ENCODE data around the gene KAT8. TPM values are rescaled to one million over a fixed set of nuclear protein-coding genes. Genes with fewer than 3 reads are reported as not detected.
A peak's percentile ranks its signal among the peaks of the same experiment; 100 is the strongest.
"Not testable (repeated sequence)": the region's sequence is repeated elsewhere in the genome, so short reads cannot be mapped to it uniquely, and the experiment has no call there.

KAT8 gene
- total and polyA plus RNA-seq, 9 donors: 45.9 to 65.2 (median 53.2) TPM

GRCh38 chr16:31170048-31170447, 52.6 kb downstream of the KAT8 start:
- not testable (repeated sequence) for H3K27me3 ChIP-seq (ENCODE audit: control insufficient read depth, insufficient read depth, low read length); H3K27ac ChIP-seq (ENCODE audit: low read length)
- WGBS (ENCODE audit: insufficient coverage): no CpG with 5 or more reads among the region's 2 CpGs

GRCh38 chr16:31177136-31177535, 59.7 kb downstream of the KAT8 start:
- peaks cover 13% of the 10 kb centered on the region for H3K4me1 ChIP-seq (ENCODE audit: control insufficient read depth, insufficient read depth, low read length)
- DNase-seq: no peak
- no peaks in the 10 kb centered on the region for H3K9me3 ChIP-seq (replicated peaks; ENCODE audit: control insufficient read depth, low read depth, low read length)
- peaks cover 5% of the 10 kb centered on the region for H3K36me3 ChIP-seq (ENCODE audit: control insufficient read depth, insufficient read depth, low read length)
- H3K27ac ChIP-seq (ENCODE audit: low read length): no peak overlapping the region
- no peaks in the 10 kb centered on the region for H3K27me3 ChIP-seq (ENCODE audit: control insufficient read depth, insufficient read depth, low read length)
- WGBS (ENCODE audit: insufficient coverage): 61% methylated on average over 2 of the region's 3 CpGs
- H3K4me3 ChIP-seq (ENCODE audit: low read length): no peak overlapping the region

More at GRCh38 chr16:31170048-31170447, 52.6 kb downstream of the KAT8 start:
- not testable (repeated sequence) for H3K4me1 ChIP-seq (ENCODE audit: control insufficient read depth, insufficient read depth, low read length); DNase-seq; H3K36me3 ChIP-seq (ENCODE audit: control insufficient read depth, insufficient read depth, low read length); H3K9me3 ChIP-seq (replicated peaks; ENCODE audit: control insufficient read depth, low read depth, low read length); H3K4me3 ChIP-seq (ENCODE audit: low read length)

DNA sequence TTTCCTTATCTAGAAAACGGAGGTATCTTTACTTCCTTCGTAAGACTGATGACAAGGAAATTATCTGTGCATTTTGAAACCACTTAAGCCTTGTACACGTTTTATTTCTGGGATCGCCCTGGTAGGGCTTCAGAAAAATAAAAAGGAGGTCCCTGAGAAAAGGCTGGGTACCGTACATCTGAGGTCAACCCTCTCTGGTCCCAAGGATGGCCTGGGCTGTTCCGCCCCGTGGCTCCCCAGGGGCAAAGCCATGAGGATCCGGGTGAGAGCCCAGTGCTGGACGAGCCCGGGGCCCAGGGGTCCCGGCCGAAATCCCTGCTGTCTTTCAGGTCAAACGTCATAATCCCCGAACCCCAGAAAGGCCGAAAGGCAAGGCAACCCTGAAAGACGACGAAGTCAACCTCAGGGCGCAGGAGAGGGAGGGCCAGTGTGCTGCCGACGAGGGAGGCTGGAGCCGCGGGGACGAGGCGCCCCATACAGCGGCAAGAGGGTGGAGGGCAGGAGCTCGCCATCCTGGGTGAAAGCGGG, 61.8 kb downstream of the KAT8 start:
- Histone ChIP-seq H3K4me1 (ENCODE audit: control insufficient read depth, insufficient read depth, low read length) (peaks cover 29% of the 10 kb centered on the region), H3K9me3 (replicated peaks; ENCODE audit: control insufficient read depth, low read depth, low read length) (no peaks in the 10 kb centered on the region), H3K27me3 (ENCODE audit: control insufficient read depth, insufficient read depth, low read length) (no peaks in the 10 kb centered on the region), H3K4me3 (ENCODE audit: low read length) (peak overlapping the region; percentile 97), H3K27ac (ENCODE audit: low read length) (peak overlapping the region; percentile 98), H3K36me3 (ENCODE audit: control insufficient read depth, insufficient read depth, low read length) (peaks cover 25% of the 10 kb centered on the region)
- WGBS (ENCODE audit: insufficient coverage): 4% methylated on average over 27 of the region's 27 CpGs
- no peak for DNase-seq

DNA sequence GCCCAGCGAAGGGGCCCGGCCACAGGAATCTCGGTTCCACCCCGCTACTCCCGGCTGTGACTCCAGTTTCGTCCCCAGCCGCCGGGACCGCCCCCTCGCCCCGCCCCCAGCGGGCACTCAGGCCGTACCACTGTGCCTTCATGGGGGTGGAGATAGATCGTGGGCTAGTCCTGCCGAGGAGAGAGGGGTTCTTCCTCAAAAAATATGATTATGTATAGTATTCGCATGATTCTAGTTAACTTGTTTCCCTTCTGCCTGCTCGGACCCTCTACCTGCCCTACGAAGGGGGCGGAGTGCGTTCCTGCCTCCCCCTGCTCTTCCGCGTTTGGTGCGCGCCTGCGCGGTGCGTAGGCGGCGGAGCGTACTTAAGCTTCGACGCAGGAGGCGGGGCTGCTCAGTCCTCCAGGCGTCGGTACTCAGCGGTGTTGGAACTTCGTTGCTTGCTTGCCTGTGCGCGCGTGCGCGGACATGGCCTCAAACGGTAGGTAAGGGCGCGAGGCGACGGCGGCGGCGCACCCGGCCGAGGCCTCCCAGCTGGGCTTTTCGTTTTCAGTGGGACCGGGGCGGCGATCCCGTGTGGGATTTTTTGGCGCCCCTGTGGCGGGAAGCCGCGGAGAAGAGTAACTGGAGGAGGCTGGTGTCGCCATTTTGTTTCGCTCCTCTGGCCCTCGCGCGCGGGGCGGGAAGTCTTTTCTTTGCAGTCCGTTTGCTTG, 62.4 kb downstream of the KAT8 start, which contains the start of gene FUS:
FUS (plus strand) TSS at position 393 of the 713 bp plus-strand sequence; CDS start at position 469, 76 bp downstream.
- WGBS (ENCODE audit: insufficient coverage): 0% methylated on average over 55 of the region's 69 CpGs
- Histone ChIP-seq H3K36me3 (ENCODE audit: control insufficient read depth, insufficient read depth, low read length) (peaks cover 30% of the 10 kb centered on the region), H3K27me3 (ENCODE audit: control insufficient read depth, insufficient read depth, low read length) (no peaks in the 10 kb centered on the region), H3K4me3 (ENCODE audit: low read length) (peak within 1 kb of the TSS; percentile 97), H3K4me1 (ENCODE audit: control insufficient read depth, insufficient read depth, low read length) (peaks cover 29% of the 10 kb centered on the region), H3K27ac (ENCODE audit: low read length) (peak within 1 kb of the TSS; percentile 98), H3K9me3 (replicated peaks; ENCODE audit: control insufficient read depth, low read depth, low read length) (no peaks in the 10 kb centered on the region)
- DNase-seq: peak; percentile 96

Other genes with a start within 250 kb of the KAT8 start
- 47.6 TPM for gene BCL7C, start 223.6 kb upstream of the KAT8 start, total RNA-seq
- gene BCL7C, start 223.6 kb upstream of the KAT8 start, polyA plus RNA-seq (ENCODE audit: insufficient read depth in 1 of 8, insufficient read length in 8 of 8, low replicate concordance in 1 of 8): 10 to 100 TPM; 29.2 to 41.8 (median 34.8) TPM
- gene CTF1, start 221.1 kb upstream of the KAT8 start, total RNA-seq: 1.7 TPM
- 10 to 100 TPM in 3 of 8 donors, 1 to 10 TPM in 5; 8.9 to 11.9 (median 9.8) TPM for gene CTF1, start 221.1 kb upstream of the KAT8 start, polyA plus RNA-seq (ENCODE audit: insufficient read depth in 1 of 8, insufficient read length in 8 of 8, low replicate concordance in 1 of 8)
- 6.3 TPM for gene FBXL19, start 194.1 kb upstream of the KAT8 start, total RNA-seq
- gene FBXL19, start 194.1 kb upstream of the KAT8 start, polyA plus RNA-seq (ENCODE audit: insufficient read depth in 1 of 8, insufficient read length in 8 of 8, low replicate concordance in 1 of 8): 10 to 100 TPM in 7 of 8 donors, 1 to 10 TPM in 1; 8.2 to 17.7 (median 11.8) TPM
- gene ORAI3, start 168.6 kb upstream of the KAT8 start, total RNA-seq: 11.8 TPM
- 10 to 100 TPM in 7 of 8 donors, 1 to 10 TPM in 1; 8.9 to 14.0 (median 11.1) TPM for gene ORAI3, start 168.6 kb upstream of the KAT8 start, polyA plus RNA-seq (ENCODE audit: insufficient read depth in 1 of 8, insufficient read length in 8 of 8, low replicate concordance in 1 of 8)
- gene SETD1A, start 159.9 kb upstream of the KAT8 start, total RNA-seq: 2.7 TPM
- gene SETD1A, start 159.9 kb upstream of the KAT8 start, polyA plus RNA-seq (ENCODE audit: insufficient read depth in 1 of 8, insufficient read length in 8 of 8, low replicate concordance in 1 of 8): 10 to 100 TPM in 7 of 8 donors, 1 to 10 TPM in 1; 9.8 to 16.5 (median 13.1) TPM
- 13.7 TPM for gene HSD3B7, start 132.5 kb upstream of the KAT8 start, total RNA-seq
- 1 to 10 TPM; 7.3 to 10.0 (median 8.7) TPM for gene HSD3B7, start 132.5 kb upstream of the KAT8 start, polyA plus RNA-seq (ENCODE audit: insufficient read depth in 1 of 8, insufficient read length in 8 of 8, low replicate concordance in 1 of 8)
- gene STX1B, start 107.0 kb upstream of the KAT8 start, total RNA-seq: 0.66 TPM
- gene STX1B, start 107.0 kb upstream of the KAT8 start, polyA plus RNA-seq (ENCODE audit: insufficient read depth in 1 of 8, insufficient read length in 8 of 8, low replicate concordance in 1 of 8): 1 to 10 TPM in 7 of 8 donors, under 1 TPM in 1; 0.99 to 2.9 (median 1.6) TPM
- gene STX4, start 84.1 kb upstream of the KAT8 start, total RNA-seq: 25.7 TPM
- 10 to 100 TPM; 38.0 to 49.8 (median 43.4) TPM for gene STX4, start 84.1 kb upstream of the KAT8 start, polyA plus RNA-seq (ENCODE audit: insufficient read depth in 1 of 8, insufficient read length in 8 of 8, low replicate concordance in 1 of 8)
- 4.3 TPM for gene ZNF668, start 43.4 kb upstream of the KAT8 start, total RNA-seq
- gene ZNF668, start 43.4 kb upstream of the KAT8 start, polyA plus RNA-seq (ENCODE audit: insufficient read depth in 1 of 8, insufficient read length in 8 of 8, low replicate concordance in 1 of 8): 10 to 100 TPM in 6 of 8 donors, 1 to 10 TPM in 2; 8.5 to 12.3 (median 10.9) TPM
- 8.0 TPM for gene ZNF646, start 43.2 kb upstream of the KAT8 start, total RNA-seq
- 10 to 100 TPM in 3 of 8 donors, 1 to 10 TPM in 5; 7.9 to 11.6 (median 9.8) TPM for gene ZNF646, start 43.2 kb upstream of the KAT8 start, polyA plus RNA-seq (ENCODE audit: insufficient read depth in 1 of 8, insufficient read length in 8 of 8, low replicate concordance in 1 of 8)
- 11.5 TPM for gene PRSS53, start 28.7 kb upstream of the KAT8 start, total RNA-seq
- gene PRSS53, start 28.7 kb upstream of the KAT8 start, polyA plus RNA-seq (ENCODE audit: insufficient read depth in 1 of 8, insufficient read length in 8 of 8, low replicate concordance in 1 of 8): 1 to 10 TPM; 1.8 to 6.3 (median 4.4) TPM
- 39.6 TPM for gene VKORC1, start 22.9 kb upstream of the KAT8 start, total RNA-seq
- gene VKORC1, start 22.9 kb upstream of the KAT8 start, polyA plus RNA-seq (ENCODE audit: insufficient read depth in 1 of 8, insufficient read length in 8 of 8, low replicate concordance in 1 of 8): 10 to 100 TPM; 55.0 to 75.2 (median 63.4) TPM
- 12.7 TPM for gene BCKDK, start 9.3 kb upstream of the KAT8 start, total RNA-seq
- gene BCKDK, start 9.3 kb upstream of the KAT8 start, polyA plus RNA-seq (ENCODE audit: insufficient read depth in 1 of 8, insufficient read length in 8 of 8, low replicate concordance in 1 of 8): 10 to 100 TPM; 24.8 to 33.3 (median 30.0) TPM
- not detected for gene PRSS8, start 18.1 kb downstream of the KAT8 start, total RNA-seq
- gene PRSS8, start 18.1 kb downstream of the KAT8 start, polyA plus RNA-seq (ENCODE audit: insufficient read depth in 1 of 8, insufficient read length in 8 of 8, low replicate concordance in 1 of 8): 10 to 100 TPM in 1 of 8 donors, 1 to 10 TPM in 2, under 1 TPM in 4, not detected in 1; 0.14 to 13.1 (median 0.47) TPM
- 2.3 TPM for gene PRSS36, start 32.4 kb downstream of the KAT8 start, total RNA-seq
- gene PRSS36, start 32.4 kb downstream of the KAT8 start, polyA plus RNA-seq (ENCODE audit: insufficient read depth in 1 of 8, insufficient read length in 8 of 8, low replicate concordance in 1 of 8): 1 to 10 TPM in 6 of 8 donors, under 1 TPM in 2; 0.55 to 2.6 (median 1.6) TPM
- gene FUS, start 62.5 kb downstream of the KAT8 start, total RNA-seq: 35.6 TPM
- 100 to 1,000 TPM; 413 to 585 (median 491) TPM for gene FUS, start 62.5 kb downstream of the KAT8 start, polyA plus RNA-seq (ENCODE audit: insufficient read depth in 1 of 8, insufficient read length in 8 of 8, low replicate concordance in 1 of 8)
- 9.4 TPM for gene PYCARD, start 85.1 kb downstream of the KAT8 start, total RNA-seq
- gene PYCARD, start 85.1 kb downstream of the KAT8 start, polyA plus RNA-seq (ENCODE audit: insufficient read depth in 1 of 8, insufficient read length in 8 of 8, low replicate concordance in 1 of 8): 10 to 100 TPM in 2 of 8 donors, 1 to 10 TPM in 6; 5.9 to 10.9 (median 8.3) TPM
- gene TRIM72, start 96.5 kb downstream of the KAT8 start, total RNA-seq: 55.5 TPM
- gene TRIM72, start 96.5 kb downstream of the KAT8 start, polyA plus RNA-seq (ENCODE audit: insufficient read depth in 1 of 8, insufficient read length in 8 of 8, low replicate concordance in 1 of 8): 10 to 100 TPM; 47.7 to 83.0 (median 59.7) TPM
- not detected for gene PYDC1, start 99.5 kb downstream of the KAT8 start, total RNA-seq
- 1 to 10 TPM in 2 of 8 donors, under 1 TPM in 5, not detected in 1; 0.37 to 2.0 (median 0.84) TPM for gene PYDC1, start 99.5 kb downstream of the KAT8 start, polyA plus RNA-seq (ENCODE audit: insufficient read depth in 1 of 8, insufficient read length in 8 of 8, low replicate concordance in 1 of 8)
- 3.4 TPM for gene ITGAM, start 142.3 kb downstream of the KAT8 start, total RNA-seq
- 1 to 10 TPM; 3.0 to 4.5 (median 4.0) TPM for gene ITGAM, start 142.3 kb downstream of the KAT8 start, polyA plus RNA-seq (ENCODE audit: insufficient read depth in 1 of 8, insufficient read length in 8 of 8, low replicate concordance in 1 of 8)
- 0.35 TPM for gene ITGAX, start 237.5 kb downstream of the KAT8 start, total RNA-seq
- gene ITGAX, start 237.5 kb downstream of the KAT8 start, polyA plus RNA-seq (ENCODE audit: insufficient read depth in 1 of 8, insufficient read length in 8 of 8, low replicate concordance in 1 of 8): 1 to 10 TPM in 3 of 8 donors, under 1 TPM in 5; 0.43 to 1.7 (median 0.77) TPM